Measurements from ENCODE around the gene MYO3A. TPM values are rescaled to one million over a fixed set of nuclear protein-coding genes. Genes with fewer than 3 reads are reported as not detected.

MYO3A gene, protein sequence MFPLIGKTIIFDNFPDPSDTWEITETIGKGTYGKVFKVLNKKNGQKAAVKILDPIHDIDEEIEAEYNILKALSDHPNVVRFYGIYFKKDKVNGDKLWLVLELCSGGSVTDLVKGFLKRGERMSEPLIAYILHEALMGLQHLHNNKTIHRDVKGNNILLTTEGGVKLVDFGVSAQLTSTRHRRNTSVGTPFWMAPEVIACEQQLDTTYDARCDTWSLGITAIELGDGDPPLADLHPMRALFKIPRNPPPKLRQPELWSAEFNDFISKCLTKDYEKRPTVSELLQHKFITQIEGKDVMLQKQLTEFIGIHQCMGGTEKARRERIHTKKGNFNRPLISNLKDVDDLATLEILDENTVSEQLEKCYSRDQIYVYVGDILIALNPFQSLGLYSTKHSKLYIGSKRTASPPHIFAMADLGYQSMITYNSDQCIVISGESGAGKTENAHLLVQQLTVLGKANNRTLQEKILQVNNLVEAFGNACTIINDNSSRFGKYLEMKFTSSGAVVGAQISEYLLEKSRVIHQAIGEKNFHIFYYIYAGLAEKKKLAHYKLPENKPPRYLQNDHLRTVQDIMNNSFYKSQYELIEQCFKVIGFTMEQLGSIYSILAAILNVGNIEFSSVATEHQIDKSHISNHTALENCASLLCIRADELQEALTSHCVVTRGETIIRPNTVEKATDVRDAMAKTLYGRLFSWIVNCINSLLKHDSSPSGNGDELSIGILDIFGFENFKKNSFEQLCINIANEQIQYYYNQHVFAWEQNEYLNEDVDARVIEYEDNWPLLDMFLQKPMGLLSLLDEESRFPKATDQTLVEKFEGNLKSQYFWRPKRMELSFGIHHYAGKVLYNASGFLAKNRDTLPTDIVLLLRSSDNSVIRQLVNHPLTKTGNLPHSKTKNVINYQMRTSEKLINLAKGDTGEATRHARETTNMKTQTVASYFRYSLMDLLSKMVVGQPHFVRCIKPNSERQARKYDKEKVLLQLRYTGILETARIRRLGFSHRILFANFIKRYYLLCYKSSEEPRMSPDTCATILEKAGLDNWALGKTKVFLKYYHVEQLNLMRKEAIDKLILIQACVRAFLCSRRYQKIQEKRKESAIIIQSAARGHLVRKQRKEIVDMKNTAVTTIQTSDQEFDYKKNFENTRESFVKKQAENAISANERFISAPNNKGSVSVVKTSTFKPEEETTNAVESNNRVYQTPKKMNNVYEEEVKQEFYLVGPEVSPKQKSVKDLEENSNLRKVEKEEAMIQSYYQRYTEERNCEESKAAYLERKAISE (N-terminal part only)
- total RNA-seq (2014; rRNA removed; shearing (Covaris generic)) (7.2 and 10.7 TPM in 2 replicates), polyA plus RNA-seq (2016; fragmentation: Nextera tagmentation; extraction: Ambion mirVana) (1.3 and 3.0 TPM in 2 replicates)
- long read RNA-seq, partial matches to known transcripts: 0 of 2 reads
- long read RNA-seq, other reads (novel, unspliced or antisense): 2 of 2 reads

DNA sequence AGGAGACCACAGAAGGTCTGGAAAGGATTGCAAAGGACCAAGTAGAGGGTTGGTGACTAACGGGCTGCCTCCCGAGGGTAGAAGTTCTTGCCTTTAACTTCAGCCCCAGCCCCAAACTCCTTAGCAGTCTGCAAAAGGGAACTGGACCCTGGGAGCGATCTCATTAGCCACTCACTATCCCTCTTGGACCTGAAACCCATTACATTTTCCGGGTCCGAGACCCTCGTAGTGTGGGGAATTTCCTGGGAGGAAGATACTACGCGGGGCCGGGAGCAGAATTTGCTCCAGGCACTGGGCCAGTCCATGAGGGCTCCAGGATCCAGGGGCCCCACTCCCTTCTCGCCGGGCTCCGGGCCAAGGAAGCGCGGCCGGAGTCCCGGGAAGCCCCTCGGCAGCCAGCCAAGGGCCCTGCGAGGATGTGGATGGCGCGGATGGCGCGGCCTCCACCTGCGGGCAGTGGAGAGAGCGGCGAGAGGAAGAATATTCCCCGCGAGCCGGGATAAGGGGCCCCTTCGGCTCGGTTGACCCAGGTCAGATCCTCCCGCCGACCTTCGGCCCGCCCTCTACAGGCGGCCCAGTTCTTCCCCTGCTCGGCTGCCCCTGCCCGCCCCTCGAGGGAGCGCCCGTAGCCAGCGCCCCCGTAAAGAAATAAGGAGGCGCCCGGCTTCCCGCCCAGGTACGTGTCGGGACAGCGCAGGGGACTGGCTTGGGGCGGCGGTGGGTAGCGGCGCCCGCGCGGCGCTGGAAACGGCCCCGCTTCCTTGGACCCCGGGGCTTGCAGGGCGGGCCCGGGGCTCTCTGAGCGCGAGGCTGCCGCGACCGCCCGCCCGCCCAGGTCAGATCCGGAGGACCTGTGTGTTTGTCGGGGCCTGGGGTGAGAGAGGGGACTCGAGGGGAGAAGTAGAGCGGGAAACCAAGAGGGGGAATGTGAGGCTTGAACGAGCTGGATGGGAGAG is at the start of gene MYO3A:
Gene MYO3A (plus strand): TSS at position 577 of the 956 bp plus-strand sequence. CDS start 17,882 bp downstream, outside the sequence.
- Histone ChIP-seq H3K79me2 (replicated peaks; ENCODE audit: insufficient read depth) (no peaks in the 10 kb centered on the region), H3F3A (replicated peaks; ENCODE audit: low read depth) (no peaks in the 10 kb centered on the region; the same call in 1 of the 2 replicates), H3K27ac (ENCODE audit: low read depth) (no peak within 1 kb of the TSS), H3K36me3 (ENCODE audit: insufficient read depth) (no peaks in the 10 kb centered on the region; the same call in 1 of the 2 replicates), H3K9me2 (ENCODE audit: insufficient read depth) (no peaks in the 10 kb centered on the region), H3K4me1 (ENCODE audit: insufficient read depth) (peaks cover 6% of the 10 kb centered on the region), H4K20me1 (replicated peaks; ENCODE audit: insufficient read depth) (no peaks in the 10 kb centered on the region), H3K4me3 (peak within 1 kb of the TSS; percentile 74), H2AFZ (peak within 1 kb of the TSS; percentile 96), H3K4me2 (peak within 1 kb of the TSS; percentile 89), H3K27me3 (ENCODE audit: insufficient read depth) (peaks cover 9% of the 10 kb centered on the region)
- DNase-seq (ENCODE audit: low spot score): peak; percentile 83
- peaks cover 14% of the 10 kb centered on the region for H3K27me3 Mint-ChIP-seq (ENCODE audit: insufficient read depth, low read depth, poor library complexity)
- TF ChIP-seq, protein P1, sequence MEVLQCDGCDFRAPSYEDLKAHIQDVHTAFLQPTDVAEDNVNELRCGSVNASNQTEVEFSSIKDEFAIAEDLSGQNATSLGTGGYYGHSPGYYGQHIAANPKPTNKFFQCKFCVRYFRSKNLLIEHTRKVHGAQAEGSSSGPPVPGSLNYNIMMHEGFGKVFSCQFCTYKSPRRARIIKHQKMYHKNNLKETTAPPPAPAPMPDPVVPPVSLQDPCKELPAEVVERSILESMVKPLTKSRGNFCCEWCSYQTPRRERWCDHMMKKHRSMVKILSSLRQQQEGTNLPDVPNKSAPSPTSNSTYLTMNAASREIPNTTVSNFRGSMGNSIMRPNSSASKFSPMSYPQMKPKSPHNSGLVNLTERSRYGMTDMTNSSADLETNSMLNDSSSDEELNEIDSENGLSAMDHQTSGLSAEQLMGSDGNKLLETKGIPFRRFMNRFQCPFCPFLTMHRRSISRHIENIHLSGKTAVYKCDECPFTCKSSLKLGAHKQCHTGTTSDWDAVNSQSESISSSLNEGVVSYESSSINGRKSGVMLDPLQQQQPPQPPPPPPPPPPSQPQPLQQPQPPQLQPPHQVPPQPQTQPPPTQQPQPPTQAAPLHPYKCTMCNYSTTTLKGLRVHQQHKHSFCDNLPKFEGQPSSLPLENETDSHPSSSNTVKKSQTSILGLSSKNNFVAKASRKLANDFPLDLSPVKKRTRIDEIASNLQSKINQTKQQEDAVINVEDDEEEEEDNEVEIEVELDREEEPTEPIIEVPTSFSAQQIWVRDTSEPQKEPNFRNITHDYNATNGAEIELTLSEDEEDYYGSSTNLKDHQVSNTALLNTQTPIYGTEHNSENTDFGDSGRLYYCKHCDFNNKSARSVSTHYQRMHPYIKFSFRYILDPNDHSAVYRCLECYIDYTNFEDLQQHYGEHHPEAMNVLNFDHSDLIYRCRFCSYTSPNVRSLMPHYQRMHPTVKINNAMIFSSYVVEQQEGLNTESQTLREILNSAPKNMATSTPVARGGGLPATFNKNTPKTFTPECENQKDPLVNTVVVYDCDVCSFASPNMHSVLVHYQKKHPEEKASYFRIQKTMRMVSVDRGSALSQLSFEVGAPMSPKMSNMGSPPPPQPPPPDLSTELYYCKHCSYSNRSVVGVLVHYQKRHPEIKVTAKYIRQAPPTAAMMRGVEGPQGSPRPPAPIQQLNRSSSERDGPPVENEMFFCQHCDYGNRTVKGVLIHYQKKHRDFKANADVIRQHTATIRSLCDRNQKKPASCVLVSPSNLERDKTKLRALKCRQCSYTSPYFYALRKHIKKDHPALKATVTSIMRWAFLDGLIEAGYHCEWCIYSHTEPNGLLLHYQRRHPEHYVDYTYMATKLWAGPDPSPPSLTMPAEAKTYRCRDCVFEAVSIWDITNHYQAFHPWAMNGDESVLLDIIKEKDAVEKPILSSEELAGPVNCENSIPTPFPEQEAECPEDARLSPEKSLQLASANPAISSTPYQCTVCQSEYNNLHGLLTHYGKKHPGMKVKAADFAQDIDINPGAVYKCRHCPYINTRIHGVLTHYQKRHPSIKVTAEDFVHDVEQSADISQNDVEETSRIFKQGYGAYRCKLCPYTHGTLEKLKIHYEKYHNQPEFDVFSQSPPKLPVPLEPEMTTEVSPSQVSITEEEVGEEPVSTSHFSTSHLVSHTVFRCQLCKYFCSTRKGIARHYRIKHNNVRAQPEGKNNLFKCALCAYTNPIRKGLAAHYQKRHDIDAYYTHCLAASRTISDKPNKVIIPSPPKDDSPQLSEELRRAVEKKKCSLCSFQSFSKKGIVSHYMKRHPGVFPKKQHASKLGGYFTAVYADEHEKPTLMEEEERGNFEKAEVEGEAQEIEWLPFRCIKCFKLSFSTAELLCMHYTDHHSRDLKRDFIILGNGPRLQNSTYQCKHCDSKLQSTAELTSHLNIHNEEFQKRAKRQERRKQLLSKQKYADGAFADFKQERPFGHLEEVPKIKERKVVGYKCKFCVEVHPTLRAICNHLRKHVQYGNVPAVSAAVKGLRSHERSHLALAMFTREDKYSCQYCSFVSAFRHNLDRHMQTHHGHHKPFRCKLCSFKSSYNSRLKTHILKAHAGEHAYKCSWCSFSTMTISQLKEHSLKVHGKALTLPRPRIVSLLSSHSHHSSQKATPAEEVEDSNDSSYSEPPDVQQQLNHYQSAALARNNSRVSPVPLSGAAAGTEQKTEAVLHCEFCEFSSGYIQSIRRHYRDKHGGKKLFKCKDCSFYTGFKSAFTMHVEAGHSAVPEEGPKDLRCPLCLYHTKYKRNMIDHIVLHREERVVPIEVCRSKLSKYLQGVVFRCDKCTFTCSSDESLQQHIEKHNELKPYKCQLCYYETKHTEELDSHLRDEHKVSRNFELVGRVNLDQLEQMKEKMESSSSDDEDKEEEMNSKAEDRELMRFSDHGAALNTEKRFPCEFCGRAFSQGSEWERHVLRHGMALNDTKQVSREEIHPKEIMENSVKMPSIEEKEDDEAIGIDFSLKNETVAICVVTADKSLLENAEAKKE (CRISPR knock-in tag; IDR thresholded peaks at IDR 0.05): no peak
- no peak for TF ChIP-seq JUNB (IDR thresholded peaks at IDR 0.05; ENCODE audit: unreplicated experiment)
- TF ChIP-seq, protein P2, sequence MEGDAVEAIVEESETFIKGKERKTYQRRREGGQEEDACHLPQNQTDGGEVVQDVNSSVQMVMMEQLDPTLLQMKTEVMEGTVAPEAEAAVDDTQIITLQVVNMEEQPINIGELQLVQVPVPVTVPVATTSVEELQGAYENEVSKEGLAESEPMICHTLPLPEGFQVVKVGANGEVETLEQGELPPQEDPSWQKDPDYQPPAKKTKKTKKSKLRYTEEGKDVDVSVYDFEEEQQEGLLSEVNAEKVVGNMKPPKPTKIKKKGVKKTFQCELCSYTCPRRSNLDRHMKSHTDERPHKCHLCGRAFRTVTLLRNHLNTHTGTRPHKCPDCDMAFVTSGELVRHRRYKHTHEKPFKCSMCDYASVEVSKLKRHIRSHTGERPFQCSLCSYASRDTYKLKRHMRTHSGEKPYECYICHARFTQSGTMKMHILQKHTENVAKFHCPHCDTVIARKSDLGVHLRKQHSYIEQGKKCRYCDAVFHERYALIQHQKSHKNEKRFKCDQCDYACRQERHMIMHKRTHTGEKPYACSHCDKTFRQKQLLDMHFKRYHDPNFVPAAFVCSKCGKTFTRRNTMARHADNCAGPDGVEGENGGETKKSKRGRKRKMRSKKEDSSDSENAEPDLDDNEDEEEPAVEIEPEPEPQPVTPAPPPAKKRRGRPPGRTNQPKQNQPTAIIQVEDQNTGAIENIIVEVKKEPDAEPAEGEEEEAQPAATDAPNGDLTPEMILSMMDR (conservative IDR thresholded peaks at IDR 0.05; ENCODE audit: low read depth in 2 of 2): peak; percentile 28 to 32; a peak in 2 of 4 replicates
- ATAC-seq: peak; percentile 89
- H3K27ac Mint-ChIP-seq: peak within 1 kb of the TSS; percentile 46
- no peaks in the 10 kb centered on the region for H3K9me3 Mint-ChIP-seq
- H3K4me3 Mint-ChIP-seq: peak within 1 kb of the TSS; percentile 81
- H3K4me1 Mint-ChIP-seq: peaks cover 5% of the 10 kb centered on the region
- H3K36me3 Mint-ChIP-seq (ENCODE audit: low read depth): no peaks in the 10 kb centered on the region
